ENCODE results near the gene ACTN4.

- TF ChIP-seq CTCF (IDR thresholded peaks at IDR 0.05): no peak
- no peak for TF ChIP-seq POLR2A (IDR thresholded peaks at IDR 0.05)
Observed at GRCh38 chr19:38661996-38662395, 14.5 kb downstream of the ACTN4 start.
